Neural crest cell (in vitro differentiated cells): Measurements from ENCODE around the gene OR6C1. TPM values are rescaled to one million over a fixed set of nuclear protein-coding genes. Genes with fewer than 3 reads are reported as not detected.
"Not testable (repeated sequence)": the region's sequence is repeated elsewhere in the genome, so short reads cannot be mapped to it uniquely, and the experiment has no call there.

ENCODE experiments used
- DNase-seq: peaks from one replicate; pipeline ENCODE4 v3.0.0; 2021; ENCODE audit warnings: low read depth, mixed read lengths, low spot score
- H3K27ac Mint-ChIP-seq: one replicate; pipeline ENCODE4 v1.8.0; 2021; ENCODE audit warnings: mild to moderate bottlenecking, mixed read lengths; ENCODE audit not compliant: unreplicated experiment
- H3K27me3 Mint-ChIP-seq: 2 replicates; pipeline ENCODE4 v1.8.0; 2021; ENCODE audit warnings: low read depth, mild to moderate bottlenecking, mixed read lengths
- H3K36me3 Mint-ChIP-seq: 2 replicates; pipeline ENCODE4 v1.8.0; 2021; ENCODE audit warnings: low read depth, mild to moderate bottlenecking, mixed read lengths
- H3K4me1 Mint-ChIP-seq: 2 replicates; pipeline ENCODE4 v1.8.0; 2021; ENCODE audit warnings: mixed read lengths
- H3K4me3 Mint-ChIP-seq: one replicate; pipeline ENCODE4 v1.8.0; 2021; ENCODE audit warnings: mild to moderate bottlenecking, mixed read lengths
- H3K9me3 Mint-ChIP-seq: 2 replicates; pipeline ENCODE4 v1.8.0; 2021; ENCODE audit warnings: mixed read lengths
- CTCF ChIP-seq: fragments of 200-600 bp; sonication (generic); conservative IDR thresholded peaks from 2 replicates; pipeline ENCODE4 v1.5.0; 2021; ENCODE audit warnings: antibody characterized with exemption, mild to moderate bottlenecking
- total RNA-seq: library from RNA; stranded (reverse); gene quantifications from 2 replicates; pipeline ENCODE4 v1.2.1, GENCODE V29; 2021

OR6C1 gene
- total RNA-seq, 1 donor from 2014 or later: not detected

- Mint-ChIP-seq H3K27ac (no peak within 1 kb of the TSS), H3K36me3 (no peaks in the 10 kb centered on the region), H3K4me1 (peaks cover 6% of the 10 kb centered on the region), H3K27me3 (no peaks in the 10 kb centered on the region), H3K9me3 (peaks cover 2% of the 10 kb centered on the region), H3K4me3 (no peak within 1 kb of the TSS)
- TF ChIP-seq CTCF: no peak
- DNase-seq: no peak
Measured at GRCh38 chr12:55330446-55330845, 16.3 kb downstream of the OR6C1 start, which contains the start of gene OR6C3. OR6C3 (plus strand) TSS chr12:55330746; CDS start chr12:55331701, 955 bp downstream.

GRCh38 chr12:55336002-55336401 lies 21.9 kb downstream of the OR6C1 start:
- TF ChIP-seq CTCF: no peak
- Mint-ChIP-seq H3K9me3 (peaks cover 9% of the 10 kb centered on the region), H3K36me3 (no peaks in the 10 kb centered on the region), H3K27me3 (no peaks in the 10 kb centered on the region), H3K27ac (no peak overlapping the region), H3K4me3 (no peak overlapping the region), H3K4me1 (peaks cover 16% of the 10 kb centered on the region)
- DNase-seq: no peak

- H3K4me3 Mint-ChIP-seq, DNase-seq, H3K36me3 Mint-ChIP-seq, H3K27me3 Mint-ChIP-seq, H3K9me3 Mint-ChIP-seq, H3K4me1 Mint-ChIP-seq, H3K27ac Mint-ChIP-seq: not testable (repeated sequence)
Measured at GRCh38 chr12:55355338-55355737, 41.2 kb downstream of the OR6C1 start.

- Mint-ChIP-seq H3K4me1 (no peaks in the 10 kb centered on the region), H3K4me3 (no peak within 1 kb of the TSS), H3K36me3 (no peaks in the 10 kb centered on the region), H3K27me3 (no peaks in the 10 kb centered on the region), H3K9me3 (peaks cover 5% of the 10 kb centered on the region), H3K27ac (no peak within 1 kb of the TSS)
- TF ChIP-seq CTCF: no peak
- DNase-seq: no peak
Measured at GRCh38 chr12:55362675-55363074, 48.5 kb downstream of the OR6C1 start, which contains the start of gene OR6C75. OR6C75 (plus strand) TSS chr12:55362975; CDS start chr12:55365111, 2,136 bp downstream.

GRCh38 chr12:55365086-55365485 lies 50.9 kb downstream of the OR6C1 start:
- Mint-ChIP-seq H3K4me3 (no peak overlapping the region), H3K4me1 (no peaks in the 10 kb centered on the region), H3K27me3 (no peaks in the 10 kb centered on the region), H3K27ac (no peak overlapping the region), H3K36me3 (no peaks in the 10 kb centered on the region), H3K9me3 (peaks cover 5% of the 10 kb centered on the region)
- no peak for TF ChIP-seq CTCF
- no peak for DNase-seq

Other genes with a start within 250 kb of the OR6C1 start
- not detected in 2 replicates for gene OR9K2, start 187.9 kb upstream of the OR6C1 start, total RNA-seq
- not detected in 2 replicates for gene OR10A7, start 93.3 kb upstream of the OR6C1 start, total RNA-seq
- not detected in 2 replicates for gene OR6C74, start 69.7 kb upstream of the OR6C1 start, total RNA-seq
- gene OR6C6, start 17.8 kb upstream of the OR6C1 start, total RNA-seq: not detected in 2 replicates
- not detected in 2 replicates for gene OR6C3, start 16.4 kb downstream of the OR6C1 start, total RNA-seq
- gene OR6C75, start 48.6 kb downstream of the OR6C1 start, total RNA-seq: not detected in 2 replicates
- gene OR6C65, start 86.2 kb downstream of the OR6C1 start, total RNA-seq: not detected in 2 replicates
- not detected in 2 replicates for gene OR6C76, start 111.9 kb downstream of the OR6C1 start, total RNA-seq
- gene OR6C2, start 129.7 kb downstream of the OR6C1 start, total RNA-seq: not detected in 2 replicates
- gene OR6C70, start 155.8 kb downstream of the OR6C1 start, total RNA-seq: not detected in 2 replicates
- gene OR6C68, start 178.0 kb downstream of the OR6C1 start, total RNA-seq: not detected in 2 replicates
- gene OR6C4, start 235.3 kb downstream of the OR6C1 start, total RNA-seq: not detected in 2 replicates